ENCODE data around the gene ZGPAT.

DNA sequence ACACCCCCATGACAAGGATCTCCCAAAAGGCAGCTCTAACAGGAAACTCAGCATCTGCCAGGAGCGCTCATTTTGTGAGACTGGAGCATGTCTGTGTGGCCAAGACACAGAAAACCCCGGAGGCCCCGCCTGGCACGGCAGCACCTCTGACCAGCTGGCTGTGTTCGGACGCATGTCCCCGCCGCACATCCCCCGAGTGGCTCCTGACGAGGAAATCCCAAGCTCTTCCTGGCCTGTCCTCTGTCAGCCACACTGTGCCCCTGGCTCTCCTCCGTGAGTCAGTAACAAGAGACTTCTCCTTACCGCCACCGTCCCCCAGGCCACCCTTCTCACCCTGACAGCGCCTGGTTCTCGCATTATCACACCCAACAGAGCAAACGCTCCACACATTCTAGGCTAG lies 46.2 kb downstream of the ZGPAT start:
- TF ChIP-seq, protein P1, sequence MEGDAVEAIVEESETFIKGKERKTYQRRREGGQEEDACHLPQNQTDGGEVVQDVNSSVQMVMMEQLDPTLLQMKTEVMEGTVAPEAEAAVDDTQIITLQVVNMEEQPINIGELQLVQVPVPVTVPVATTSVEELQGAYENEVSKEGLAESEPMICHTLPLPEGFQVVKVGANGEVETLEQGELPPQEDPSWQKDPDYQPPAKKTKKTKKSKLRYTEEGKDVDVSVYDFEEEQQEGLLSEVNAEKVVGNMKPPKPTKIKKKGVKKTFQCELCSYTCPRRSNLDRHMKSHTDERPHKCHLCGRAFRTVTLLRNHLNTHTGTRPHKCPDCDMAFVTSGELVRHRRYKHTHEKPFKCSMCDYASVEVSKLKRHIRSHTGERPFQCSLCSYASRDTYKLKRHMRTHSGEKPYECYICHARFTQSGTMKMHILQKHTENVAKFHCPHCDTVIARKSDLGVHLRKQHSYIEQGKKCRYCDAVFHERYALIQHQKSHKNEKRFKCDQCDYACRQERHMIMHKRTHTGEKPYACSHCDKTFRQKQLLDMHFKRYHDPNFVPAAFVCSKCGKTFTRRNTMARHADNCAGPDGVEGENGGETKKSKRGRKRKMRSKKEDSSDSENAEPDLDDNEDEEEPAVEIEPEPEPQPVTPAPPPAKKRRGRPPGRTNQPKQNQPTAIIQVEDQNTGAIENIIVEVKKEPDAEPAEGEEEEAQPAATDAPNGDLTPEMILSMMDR (conservative IDR thresholded peaks at IDR 0.05), result no peak
- TF ChIP-seq EZH2 (IDR thresholded peaks at IDR 0.05; ENCODE audit: low read depth), result no peak
